Activated CD8-positive, alpha-beta memory T cell treated with anti-CD3 and anti-CD28 coated beads, Interleukin-2, amount 50 U/mL, for 1 hour (primary cell): ENCODE measurements around the gene RAI14.
"Not testable (repeated sequence)": the region's sequence is repeated elsewhere in the genome, so short reads cannot be mapped to it uniquely, and the experiment has no call there.

Experiments
- DNase-seq: peaks from one replicate; pipeline ENCODE4 v3.0.0-alpha.2; 2020; ENCODE audit errors: extremely low read depth

RAI14 gene

DNA sequence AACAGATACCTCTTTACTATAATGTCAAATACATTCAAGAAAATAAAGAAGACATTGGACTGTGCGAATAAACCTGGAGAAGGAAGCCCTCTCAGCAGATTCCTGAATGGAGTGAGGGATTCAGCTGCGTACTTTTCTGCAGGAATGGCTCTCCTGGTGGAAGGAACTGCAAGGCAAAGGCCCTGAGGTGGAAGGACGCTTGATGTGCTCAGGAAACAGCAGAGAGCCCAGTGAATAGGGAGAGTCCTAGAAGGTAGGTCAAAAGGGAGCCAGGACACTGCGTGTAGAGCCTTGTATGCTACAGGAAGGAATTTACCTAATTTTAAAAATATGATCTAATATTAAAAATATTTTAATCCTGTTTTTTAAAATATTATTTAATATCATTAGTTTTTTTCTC is 114.4 kb downstream of the RAI14 start:
- DNase-seq = no peak

DNA sequence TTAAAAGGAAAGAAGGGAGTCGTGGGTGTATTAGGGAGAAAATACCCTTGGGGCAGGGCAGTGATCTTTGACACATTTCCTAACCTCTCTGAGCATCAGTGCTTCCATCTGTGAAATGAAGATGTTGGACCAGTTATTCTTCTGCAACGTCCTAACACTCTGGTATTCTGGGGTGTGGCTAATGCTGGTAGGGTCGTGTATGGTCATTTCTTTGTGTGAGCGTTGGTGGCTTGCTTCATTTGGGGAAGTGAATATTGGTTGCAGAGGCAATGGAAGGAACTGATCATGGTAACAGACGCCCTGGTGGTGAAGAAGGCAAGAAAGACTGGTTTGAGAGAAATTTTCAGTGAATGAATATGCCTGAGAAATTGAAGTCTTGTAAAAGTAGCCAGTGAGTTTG is 114.9 kb downstream of the RAI14 start:
- DNase-seq = no peak

DNA sequence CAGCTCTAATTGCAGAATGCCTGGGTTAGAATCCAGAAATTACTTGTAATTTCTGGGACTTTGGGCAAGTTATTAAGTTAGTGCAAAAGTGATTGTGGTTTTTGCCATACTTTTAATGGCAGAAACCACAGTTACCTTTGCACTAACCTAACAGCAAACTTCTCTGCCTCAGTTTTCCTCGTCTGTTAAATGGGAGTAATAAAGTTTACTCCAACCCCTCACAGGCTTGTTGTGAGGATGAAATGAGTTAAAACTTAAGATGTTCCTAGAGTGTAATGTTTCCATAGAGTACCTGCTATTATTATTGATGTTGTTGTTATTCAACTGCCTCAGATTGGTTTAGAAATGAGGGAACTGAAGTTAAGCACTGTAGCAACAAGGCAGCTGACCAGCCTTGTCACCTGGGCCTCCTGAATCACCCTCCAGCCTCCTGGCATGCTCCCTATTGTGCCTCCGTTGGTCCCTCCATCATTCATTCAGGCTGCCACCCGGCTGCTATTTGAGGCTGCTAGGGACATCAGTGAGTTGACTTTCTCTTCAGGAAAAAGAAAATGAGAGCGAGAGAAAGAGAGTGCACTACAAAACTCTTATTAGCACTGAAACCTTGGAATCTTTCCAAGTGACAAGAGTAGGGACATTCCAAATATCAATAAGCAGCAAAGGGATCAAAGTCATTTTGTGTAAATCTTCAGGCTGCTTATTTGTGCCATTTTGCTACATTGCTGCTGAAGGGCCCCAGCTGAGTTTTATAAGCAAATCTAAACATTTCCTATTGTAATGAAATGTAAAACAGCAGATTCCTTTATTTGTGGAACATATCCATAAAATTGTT is 116.4 kb downstream of the RAI14 start:
- no peak for DNase-seq

DNA sequence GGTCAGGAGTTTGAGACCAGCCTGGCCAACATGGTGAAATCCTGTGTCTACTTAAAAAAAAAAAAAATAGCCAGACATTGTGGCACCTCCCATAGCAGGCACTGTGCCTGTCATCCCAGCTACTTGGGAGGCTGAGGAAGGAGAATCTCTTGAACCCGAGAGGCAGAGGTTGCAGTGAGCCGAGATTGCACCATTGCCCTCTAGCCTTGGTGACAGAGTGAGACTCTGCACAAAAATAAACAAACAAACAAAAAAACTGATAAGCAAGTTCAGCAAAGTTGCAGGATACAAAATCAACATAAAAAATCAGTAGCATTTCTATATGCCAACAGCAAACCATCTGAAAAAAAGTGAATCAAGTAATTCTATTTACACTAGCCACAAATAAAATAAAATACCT is 118.0 kb downstream of the RAI14 start:
- DNase-seq = no peak

DNA sequence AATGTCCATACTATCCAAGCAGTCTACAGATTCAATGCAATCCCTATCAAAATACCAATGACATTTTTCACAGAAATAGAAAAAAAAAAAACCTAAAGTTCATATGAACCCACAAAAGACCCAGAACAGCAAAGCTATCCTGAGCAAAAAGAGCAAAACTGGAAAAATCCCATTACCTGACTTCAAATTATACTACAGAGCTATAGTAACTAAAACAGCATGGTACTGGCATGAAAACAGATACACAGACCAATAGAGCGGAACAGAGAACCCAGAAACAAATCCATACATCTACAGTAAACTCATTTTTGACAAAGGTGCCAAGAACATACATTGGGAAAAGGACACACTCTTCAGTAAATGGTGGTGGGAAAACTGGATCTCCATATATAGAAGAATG is 118.5 kb downstream of the RAI14 start:
- DNase-seq = not testable (repeated sequence)

DNA sequence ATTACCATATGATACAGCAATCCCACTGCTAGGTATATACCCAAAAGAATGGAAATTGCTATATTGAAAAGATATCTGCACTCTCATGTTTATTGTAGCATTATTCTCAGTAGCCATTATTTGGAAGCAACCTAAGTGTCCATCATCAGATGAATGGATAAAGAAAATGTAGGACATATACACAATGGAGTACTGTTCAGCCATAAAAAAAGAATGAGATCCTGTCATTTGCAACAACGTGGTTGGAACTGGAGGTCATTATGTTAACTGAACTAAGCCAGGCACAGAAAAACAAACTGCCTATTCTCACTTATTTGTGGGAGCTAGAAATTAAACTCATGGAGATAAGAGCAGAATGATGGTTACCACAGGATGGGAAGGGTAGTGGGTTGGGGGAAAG is 119.8 kb downstream of the RAI14 start:
- DNase-seq = no peak

DNA sequence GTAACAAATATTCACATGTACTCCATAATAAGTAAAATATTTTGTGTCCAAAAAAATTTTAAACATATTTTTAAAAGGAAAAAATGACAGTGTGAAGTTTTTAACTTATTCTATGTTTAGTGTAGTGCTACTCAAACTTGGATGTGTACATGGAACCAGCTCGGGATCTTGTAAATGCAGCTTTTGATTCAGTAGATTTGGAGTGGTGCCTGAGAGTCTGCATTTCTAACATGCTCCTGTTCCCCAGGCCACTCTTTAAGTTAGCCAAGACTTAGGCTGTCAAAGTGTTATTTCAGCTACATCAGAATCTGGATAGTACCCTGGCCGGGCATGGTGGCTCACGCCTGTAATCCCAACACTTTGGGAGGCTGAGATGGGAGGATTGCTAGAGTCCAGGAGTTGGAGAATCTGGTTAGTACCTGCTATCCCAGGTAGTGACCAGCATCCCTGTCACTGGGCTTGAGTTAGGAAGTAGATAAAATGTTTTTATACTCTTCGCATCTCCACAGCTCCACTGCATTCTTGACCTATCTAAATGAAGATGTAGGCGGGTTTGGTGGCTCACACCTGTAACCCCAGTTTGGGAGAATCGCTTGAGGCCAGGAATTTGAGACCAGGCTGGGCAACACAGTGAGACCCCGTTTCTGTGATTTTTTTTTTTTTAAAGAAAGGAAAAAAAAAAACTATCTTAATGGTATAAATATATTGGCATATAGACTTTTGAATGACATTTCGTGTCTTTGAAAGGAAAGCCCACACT is 122.1 kb downstream of the RAI14 start:
- DNase-seq = no peak

DNA sequence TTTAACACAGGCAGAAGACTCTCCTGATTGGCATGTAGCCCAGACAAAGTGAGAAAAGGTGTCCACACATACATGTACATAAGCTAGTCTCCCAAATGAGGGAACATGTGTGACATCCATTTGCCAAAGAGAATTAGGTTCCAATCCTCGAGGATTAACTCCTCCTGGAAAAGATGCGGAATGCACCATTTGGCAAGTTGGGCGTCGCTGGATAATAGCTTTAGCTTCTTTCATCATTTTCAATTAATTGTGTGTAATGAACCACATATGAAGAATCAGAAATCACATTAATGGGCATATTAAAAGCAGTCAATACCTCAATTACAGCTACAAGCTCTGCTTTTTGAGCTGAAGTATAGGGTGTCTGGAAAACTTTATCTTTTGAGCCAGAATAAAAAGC is 127.8 kb downstream of the RAI14 start:
- DNase-seq = not testable (repeated sequence)

DNA sequence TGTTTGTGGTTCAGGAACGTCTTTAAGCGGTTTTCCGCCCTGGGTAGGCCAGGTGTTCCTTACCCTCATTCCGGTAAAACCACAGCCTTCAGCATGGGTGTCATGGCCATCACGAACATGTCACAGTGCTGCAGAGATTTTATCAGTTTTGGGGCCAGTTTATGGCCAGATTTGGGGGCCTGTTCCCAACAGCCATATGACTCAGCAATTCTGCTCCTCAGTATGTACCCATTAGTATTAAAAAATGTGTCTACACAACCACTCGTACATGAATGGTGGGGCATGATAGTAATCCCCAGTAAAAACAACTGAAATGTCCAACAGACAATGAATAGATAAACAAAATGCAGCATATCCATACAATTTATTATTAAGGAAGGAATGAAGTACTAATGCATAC is 130.9 kb downstream of the RAI14 start:
- DNase-seq = no peak

DNA sequence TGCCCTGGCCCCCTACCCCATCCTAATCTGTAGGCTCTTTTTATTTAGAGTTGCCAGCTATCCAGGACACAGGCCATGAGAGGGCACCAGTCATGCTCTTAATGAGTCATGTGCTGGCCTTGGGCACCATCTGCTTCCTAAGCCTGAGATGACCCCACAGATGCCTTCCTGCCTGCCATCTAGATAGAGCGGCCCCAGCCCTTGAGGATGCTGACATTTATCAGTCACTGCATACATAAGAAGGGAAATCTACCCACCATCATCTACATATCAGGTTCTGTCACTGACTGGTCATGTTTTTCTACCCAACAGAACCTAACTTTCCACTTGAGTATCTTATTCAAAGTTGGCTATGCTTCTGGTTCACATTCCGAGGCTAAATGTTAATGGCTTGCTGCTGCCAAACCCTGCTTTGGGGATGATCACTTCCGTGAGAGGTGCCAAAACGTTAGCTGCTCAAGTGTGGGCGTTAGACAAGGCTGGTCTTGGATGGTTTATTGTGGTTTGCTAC is 132.9 kb downstream of the RAI14 start:
- DNase-seq = no peak

DNA sequence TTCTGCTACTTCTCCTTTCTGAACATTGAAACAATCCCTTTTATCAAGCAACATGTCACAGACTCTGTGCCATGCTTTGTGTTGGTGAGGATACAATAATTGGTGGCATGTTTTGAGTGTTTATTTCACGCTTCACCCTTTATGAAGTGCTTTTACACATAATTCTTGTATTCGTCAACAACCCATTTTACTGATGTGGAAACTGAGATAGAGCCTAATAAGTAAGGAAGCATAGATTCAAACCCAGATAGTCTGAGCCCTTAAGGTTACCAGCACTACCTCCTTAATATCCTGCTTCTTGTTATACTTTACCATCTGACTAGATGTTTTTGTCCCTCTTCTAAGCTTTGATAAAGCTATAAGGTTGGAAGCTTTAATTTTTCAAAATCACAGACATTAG is 133.5 kb downstream of the RAI14 start:
- DNase-seq = no peak

DNA sequence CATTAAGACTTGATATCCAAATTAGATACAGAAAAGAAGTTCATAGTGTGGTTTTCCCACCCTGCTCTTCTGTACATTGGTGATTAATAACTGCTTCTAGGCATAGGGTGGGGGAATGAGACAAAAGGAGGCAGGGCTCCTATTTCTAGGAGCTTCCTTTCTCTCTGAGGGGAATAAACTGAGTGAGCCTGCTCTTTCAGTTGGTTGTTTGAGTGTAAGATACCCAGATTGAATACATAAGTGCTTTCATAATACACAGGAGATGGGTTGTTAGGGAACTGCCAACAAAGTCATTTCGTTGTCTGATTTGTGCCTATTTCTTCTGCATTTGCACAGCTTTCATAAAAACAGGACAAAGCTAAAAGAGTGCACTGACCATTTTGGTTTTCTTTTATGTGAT is 133.9 kb downstream of the RAI14 start:
- DNase-seq = no peak

DNA sequence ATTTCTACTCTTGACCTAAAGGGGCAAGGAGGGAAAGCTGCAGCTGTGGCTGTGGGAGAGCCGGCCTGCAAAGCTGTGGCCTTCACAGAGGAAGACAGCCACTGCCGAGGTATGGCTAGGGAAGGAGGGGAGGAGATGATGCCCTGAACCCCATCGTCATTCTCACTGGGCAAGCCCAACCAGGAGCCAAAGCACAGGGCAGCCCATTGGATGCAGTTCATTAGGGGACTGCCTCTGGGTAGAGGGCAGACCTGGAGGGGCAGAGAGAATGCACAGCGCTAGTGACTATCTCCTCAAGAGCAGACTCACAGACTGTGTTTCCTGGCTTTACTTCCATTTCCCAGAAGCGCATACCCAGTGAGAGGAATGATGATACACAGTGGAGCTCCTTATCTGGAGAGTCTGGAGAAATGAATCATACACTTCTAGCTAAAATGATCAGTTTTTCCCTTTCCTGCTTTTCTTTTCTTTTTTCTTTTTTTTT is 135.7 kb downstream of the RAI14 start:
- DNase-seq = no peak

DNA sequence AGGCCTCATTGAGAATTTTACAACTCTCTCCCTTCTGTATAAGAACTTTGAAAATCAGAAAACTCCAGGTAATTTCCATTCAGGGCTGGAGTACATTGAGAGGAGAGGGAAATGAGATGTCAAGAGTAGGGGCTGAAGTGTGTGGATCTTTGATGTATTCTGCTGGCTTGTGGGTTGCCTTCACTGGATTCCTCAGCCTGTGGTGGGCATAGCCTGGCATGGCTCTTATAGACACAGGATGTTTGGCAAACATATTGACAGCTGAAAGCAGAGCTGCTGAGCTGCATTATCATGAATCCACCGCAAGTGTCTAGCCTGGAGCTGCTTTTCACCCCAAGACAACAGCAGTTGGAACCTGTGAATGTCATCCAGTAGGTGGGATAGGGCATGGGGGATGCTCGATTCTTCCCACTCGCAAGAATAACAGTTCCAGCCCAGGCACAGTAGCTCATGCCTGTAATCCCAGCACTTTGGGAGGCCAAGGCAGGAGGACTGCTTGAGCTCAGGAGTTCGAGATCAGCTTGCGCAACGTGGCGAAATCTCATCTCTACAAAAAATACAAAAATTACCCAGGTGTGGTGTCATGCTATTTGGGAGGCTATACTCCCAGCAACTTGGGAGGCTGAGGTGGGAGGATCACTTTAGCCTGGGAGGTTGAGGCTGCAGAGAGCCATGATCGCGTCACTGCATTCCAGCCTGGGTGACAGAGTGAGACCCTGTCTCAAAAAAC is 146.9 kb downstream of the RAI14 start:
- no peak for DNase-seq

DNA sequence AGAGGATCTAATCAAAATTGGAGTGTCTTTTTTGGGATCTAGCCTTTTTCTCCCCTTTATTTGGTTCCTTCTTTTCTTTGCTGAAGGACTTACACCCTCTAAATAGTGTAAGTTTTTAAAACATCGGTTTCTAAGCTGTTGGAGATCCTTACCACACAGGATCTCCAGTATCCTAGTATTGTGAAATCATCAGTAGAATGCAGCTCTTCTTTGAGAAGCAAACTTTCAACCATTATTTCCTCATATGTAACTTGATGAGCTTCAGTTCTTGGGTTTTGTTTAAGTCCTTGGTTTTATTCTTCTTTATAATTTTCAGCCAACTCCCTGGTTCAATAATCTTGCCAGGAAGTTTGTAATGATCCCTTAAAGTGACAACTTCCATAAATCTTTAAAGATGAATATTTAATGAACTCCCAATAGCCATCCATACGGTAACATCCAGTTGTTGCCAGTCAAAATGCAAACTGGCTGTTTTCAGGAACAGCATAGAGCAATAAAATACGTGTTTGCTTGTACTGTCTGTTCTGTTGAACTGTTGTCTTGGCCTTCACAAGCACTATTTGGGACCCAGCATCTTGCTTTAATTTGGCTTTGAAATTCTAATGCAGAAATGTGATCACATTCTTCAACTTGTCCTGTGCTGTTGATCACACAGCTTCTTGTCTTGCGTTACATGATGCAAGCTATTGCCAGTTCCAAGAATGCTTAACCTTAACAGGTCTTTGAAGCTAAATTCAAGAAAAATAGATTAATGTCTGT is 148.0 kb downstream of the RAI14 start:
- no peak for DNase-seq

DNA sequence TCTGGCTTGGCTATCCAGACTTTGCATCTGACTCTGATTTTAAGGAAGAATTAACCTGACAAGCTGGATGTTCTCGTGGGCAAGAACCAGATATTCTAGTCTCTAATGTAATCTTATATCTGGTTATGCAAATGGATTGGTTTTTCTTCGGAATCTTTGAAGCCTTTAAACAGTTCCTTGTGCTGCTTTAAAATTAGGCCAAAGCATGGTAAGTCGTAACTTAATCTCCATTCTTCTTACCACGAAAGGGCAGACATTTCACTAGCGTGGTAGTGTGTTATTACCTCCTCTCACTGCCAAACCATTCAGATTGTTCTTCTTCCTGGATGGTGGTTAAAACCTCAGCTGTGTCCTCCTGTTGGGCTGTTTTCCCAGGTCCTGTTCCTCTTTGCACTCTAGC is 148.8 kb downstream of the RAI14 start:
- no peak for DNase-seq

DNA sequence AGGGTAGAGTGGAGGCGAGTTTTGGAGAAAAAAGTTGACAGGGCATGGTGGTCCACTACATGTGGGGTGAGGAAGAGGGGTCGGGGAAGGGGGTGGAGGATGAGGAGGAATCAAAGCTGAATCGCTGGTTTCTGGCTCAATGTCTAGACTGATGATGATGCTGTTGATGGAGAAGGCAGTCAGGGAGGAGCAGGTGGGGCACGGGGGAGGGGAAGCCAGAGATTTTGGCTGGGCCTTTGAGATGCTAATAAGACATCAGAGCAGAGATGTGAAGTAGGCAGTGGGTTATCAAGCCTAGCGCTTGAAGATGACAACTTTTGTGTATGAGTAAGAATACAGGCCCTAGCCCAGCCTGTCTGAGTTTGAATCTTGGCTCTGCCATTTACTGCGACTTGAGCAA is 150.4 kb downstream of the RAI14 start:
- no peak for DNase-seq

DNA sequence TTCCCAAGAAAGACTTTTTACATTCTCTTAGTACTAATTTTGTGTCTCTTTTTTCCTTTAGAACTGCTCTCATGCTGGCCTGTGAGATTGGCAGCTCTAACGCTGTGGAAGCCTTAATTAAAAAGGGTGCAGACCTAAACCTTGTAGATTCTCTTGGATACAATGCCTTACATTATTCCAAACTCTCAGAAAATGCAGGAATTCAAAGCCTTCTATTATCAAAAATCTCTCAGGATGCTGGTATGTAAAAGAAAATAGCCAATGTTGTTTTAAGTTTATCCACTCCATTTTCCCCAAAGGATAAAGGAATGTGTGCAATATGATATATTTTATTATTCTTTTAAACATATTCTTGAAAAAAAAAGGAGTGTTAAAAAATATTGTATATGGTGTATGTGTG is 155.6 kb downstream of the RAI14 start:
- no peak for DNase-seq

DNA sequence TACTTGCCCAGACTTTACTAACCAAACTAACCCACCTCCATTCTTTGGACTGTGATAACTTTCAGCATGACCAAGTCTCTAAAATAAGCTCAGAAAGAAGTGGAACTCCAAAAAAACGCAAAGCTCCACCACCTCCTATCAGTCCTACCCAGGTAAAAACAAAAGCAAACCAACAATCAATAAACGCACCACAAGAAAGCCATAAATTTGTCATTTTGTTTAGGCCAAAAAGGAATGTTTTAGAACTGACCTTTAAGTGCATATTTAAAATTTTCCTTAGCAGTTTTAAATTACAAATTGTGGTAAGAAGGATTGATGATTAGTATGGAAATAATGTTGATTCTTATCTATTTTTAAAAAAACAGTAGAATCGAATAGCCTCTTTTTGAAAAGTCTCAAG is 157.4 kb downstream of the RAI14 start:
- no peak for DNase-seq

DNA sequence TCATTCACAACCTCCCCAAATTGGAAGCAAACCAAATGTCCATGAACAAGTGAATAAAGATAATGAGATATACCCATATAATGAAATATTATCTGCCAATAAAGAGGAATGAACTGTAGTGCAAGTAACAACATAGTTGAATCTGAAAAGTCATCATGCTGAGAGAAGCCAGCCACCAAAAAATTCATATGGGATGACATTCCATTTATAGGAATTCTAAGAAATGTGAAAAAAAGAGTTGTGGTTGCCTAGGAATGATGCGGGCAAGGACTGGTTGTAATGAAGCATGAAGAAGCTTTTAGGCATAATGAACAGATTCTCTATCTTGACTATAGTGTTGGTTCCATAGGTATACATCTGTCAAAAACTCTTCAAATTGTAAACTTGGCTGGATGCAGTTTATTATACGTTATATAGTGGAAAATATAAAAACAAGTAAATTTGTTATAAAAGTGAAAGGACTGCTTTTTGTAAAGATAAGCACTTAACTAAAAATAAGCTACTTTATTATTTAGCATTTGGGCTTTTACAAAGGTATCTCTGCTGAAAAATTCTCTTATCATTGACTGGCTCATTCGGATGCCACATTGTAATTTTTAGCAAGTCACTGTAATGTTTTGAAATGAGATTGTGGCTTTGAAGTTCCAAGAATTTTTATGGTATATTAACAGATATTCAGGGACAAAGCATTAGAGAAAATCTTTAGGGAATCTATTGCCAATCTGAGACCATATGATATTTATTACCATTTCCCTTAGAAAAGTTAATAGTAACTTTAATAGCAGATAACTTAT is 161.6 kb downstream of the RAI14 start:
- DNase-seq = no peak

DNA sequence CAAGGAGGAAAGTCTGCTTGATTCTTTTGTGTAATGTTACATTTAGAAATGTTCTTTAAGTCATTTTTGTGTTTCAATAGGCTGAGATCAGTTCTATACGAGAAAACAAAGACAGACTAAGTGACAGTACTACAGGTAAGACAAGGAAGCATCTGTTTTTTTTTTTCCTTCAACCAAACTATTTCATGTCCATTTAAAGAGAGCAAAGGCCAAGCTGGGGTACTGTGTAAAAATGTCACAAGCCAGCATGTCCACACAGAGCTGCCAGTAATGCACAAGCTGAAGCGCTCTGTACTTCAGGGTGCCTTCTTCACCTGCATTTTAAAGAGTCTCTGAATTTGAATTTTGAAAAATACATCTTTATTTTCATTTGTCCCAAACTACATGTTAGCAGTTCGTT is 162.6 kb downstream of the RAI14 start:
- no peak for DNase-seq
